NCI-H1930 (cell line): ENCODE measurements around the gene PHF1.
A peak's percentile ranks its signal among the peaks of the same experiment; 100 is the strongest.

Source experiments
- DNase-seq, 2 experiments: peaks; one replicate each; lab custom pipeline; 2025; lab: John Stamatoyannopoulos, UW

Gene PHF1

DNA sequence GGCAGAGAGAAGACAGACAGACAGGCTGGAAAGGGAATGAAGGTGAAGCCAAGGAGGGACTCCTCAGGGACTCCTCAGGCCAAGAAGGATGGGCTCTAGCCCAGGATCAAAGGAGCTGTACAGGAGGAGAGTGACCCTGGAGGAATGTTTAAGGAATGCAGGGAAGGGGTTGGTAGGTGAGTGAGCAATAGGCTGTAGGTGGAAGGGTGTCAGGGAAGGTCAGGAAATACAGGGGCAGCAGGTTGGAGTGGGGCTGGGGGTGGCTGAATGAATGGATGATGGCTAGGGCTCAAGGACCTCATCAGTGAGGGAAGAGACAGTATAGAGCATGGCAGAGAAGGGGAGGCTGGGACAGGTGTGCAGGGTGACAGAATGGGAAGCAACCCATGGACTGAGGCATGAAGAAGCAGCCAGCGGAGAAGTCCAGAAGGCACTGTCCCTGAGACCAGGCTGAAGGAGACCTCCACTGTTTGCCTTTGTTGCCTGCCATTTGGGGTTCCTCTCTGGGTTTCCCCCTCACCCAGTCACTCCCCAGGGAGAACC lies 22.3 kb downstream of the PHF1 start:
- DNase-seq: no peak

DNA sequence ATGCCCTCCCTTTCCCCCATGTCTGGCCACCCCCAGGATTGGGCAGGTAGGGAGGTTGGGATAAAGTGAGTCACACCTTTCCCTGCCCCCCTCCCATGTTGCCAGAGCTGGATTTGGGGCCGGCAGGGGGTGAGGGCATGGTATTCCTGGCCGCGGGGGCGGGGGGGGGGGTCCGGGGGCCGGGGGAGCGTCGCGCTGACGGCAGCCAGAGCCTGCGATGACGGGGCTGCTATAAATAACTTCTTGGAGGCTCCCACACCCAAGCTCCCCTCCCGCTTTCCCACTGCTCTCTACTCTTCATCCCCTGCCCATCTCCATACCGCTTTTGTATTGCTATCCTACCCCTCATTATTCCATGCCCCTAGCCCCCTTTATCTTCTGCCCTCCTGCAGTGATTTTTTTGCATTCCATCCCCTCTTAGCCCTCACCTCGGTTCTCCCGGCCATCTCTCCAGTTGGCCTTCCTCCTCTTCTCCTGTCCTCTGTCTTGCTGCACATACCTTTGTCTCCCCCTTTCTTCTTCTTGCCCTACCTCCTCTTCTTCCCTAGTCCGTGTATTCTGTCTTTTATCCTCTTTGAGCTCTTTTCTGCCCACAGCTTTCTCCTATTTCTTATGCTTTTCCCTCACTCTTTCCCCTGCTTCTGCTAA lies 22.9 kb downstream of the PHF1 start:
- no peak for DNase-seq

DNA sequence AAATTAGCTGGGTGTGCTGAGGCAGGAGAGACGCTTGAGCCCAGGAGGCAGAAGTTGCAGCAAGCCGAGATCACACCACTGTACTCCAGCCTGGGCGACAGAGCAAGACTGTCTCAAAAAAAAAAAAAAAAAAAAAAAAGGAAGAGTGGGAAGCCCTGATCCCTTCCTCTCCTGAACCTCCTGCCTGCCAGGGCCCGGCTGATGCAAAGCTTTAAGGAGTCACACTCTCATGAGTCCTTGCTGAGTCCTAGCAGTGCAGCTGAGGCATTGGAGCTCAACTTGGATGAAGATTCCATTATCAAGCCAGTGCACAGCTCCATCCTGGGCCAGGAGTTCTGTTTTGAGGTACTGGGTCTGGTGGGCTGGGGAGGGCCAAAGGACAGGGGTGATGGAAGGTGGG lies 24.1 kb downstream of the PHF1 start:
- DNase-seq: no peak

DNA sequence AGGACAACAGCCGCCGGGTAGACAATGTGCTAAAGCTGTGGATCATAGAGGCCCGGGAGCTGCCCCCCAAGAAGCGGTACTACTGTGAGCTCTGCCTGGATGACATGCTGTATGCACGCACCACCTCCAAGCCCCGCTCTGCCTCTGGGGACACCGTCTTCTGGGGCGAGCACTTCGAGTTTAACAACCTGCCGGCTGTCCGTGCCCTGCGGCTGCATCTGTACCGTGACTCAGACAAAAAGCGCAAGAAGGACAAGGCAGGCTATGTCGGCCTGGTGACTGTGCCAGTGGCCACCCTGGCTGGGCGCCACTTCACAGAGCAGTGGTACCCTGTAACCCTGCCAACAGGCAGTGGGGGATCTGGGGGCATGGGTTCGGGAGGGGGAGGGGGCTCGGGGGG lies 26.9 kb downstream of the PHF1 start:
- no peak for DNase-seq

DNA sequence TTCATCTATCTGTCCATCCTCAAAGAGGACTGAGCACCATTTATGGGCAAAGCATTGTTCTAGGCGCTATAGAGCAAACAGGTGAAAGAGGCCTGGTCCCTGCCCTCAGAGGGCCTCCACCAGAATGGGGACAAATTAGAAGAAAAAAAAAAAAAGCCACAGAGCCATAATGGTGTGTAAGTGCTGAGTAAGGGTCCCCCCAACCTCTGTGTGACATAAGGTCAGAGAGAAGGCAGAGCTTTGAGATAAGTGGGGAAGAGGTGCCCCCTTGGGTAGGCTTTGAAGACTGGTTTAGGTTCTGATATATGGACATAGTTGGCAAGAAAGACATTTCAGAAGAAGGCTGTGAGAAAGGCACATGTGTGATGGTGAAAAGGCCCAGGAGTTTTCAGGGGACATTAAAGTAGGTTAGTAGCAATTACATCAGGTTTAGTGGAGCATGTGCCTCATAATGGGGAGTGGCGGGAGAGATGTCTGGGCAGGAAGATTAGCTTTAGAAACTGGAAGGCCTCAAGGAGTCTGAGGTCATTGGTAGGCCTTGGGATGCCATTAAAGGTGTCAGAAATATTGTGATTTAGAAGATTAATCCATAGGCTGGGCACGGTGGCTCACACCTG lies 28.3 kb downstream of the PHF1 start:
- DNase-seq: no peak

DNA sequence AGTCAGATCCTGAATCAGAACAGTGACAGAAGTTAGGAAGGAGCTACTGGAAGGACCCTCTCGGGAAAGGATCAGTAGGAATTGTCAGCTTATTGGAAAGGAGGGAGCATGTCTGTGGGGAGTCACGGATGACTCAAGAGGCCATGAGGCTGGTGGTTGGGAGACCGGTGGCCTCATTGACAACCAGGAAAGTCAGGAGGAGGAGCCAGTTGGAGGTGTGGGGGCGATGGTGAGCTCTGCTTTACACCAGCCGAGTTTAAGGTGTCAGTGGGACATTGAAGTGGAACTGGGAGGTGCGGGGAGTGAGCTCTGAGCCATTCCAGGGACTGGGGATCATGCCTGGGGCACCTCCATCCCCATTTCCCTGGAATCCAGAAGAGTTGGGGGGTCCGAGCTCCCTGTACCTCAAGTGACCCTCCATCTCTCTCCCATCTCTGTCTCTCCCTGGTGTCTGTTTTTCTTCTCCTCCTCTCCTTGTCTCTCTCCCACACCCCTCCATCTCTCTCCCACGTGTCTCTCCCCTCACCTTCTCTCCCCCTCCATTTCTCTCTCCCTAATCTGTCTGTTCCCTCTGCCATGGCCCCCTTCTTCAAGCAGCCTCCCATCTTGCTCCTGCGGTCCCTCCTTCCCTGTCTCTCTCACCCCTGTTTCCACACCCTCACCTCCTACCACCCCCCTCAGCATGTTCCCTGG lies 29.3 kb downstream of the PHF1 start:
- DNase-seq: no peak

DNA sequence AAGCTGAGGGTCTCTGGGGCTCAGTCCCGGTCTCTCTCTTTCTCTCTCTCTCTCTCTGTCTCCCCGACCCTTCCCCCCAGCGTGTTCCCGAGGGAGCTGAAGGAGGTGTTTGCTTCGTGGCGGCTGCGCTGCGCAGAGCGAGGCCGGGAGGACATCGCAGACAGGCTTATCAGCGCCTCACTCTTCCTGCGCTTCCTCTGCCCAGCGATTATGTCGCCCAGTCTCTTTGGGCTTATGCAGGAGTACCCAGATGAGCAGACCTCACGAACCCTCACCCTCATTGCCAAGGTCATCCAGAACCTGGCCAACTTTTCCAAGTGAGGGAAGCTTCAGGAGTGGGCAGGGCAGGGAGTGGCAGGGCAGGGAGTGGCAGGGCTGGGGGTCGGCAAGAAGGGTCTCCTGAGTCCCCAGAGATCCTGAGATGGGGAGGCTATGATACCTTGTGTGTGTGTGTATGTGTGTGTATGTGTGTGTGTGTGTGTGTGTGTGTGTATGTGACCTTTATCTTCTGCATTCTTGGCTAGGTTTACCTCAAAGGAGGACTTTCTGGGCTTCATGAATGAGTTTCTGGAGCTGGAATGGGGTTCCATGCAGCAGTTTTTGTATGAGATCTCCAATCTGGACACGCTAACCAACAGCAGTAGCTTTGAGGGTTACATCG lies 30.0 kb downstream of the PHF1 start:
- no peak for DNase-seq

DNA sequence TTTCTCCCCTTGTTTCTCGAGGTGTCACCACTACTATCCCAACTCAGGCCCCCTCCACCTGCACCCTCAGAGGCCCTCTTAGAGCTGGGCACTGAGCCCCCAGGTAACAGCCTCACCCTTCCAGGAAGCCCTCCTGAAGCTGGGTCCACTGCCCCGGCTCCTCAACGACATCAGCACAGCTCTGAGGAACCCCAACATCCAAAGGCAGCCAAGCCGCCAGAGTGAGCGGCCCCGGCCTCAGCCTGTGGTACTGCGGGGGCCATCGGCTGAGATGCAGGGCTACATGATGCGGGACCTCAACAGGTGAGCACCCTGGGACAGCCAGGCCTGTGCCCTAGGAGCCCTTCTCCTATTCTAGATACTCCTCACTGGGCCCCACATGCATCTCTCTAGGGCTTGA lies 30.6 kb downstream of the PHF1 start:
- DNase-seq: no peak

DNA sequence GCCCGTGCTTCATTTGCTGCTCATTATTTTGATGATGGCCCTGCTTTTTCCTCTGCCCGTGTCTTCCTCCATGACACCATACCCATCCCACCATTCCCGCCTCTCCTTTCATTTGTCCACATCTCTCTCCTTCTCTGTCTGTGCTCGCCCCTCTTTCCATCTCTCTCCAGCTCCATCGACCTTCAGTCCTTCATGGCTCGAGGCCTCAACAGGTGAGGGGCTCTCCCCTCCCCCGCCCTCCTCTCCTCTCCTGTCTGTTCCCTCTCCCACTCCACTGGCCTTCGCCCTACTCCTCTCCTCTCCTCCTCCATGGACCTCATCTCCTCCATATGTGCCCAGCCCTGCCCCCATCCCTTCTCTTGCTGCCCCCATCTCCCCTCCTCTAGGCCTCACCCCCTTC lies 31.5 kb downstream of the PHF1 start:
- DNase-seq: no peak

DNA sequence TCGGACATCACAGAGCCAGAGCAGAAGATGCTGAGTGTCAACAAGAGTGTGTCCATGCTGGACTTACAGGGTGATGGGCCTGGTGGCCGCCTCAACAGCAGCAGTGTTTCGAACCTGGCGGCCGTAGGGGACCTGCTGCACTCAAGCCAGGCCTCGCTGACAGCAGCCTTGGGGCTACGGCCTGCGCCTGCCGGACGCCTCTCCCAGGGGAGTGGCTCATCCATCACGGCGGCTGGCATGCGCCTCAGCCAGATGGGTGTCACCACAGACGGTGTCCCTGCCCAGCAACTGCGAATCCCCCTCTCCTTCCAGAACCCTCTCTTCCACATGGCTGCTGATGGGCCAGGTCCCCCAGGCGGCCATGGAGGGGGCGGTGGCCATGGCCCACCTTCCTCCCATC lies 32.2 kb downstream of the PHF1 start:
- no peak for DNase-seq

DNA sequence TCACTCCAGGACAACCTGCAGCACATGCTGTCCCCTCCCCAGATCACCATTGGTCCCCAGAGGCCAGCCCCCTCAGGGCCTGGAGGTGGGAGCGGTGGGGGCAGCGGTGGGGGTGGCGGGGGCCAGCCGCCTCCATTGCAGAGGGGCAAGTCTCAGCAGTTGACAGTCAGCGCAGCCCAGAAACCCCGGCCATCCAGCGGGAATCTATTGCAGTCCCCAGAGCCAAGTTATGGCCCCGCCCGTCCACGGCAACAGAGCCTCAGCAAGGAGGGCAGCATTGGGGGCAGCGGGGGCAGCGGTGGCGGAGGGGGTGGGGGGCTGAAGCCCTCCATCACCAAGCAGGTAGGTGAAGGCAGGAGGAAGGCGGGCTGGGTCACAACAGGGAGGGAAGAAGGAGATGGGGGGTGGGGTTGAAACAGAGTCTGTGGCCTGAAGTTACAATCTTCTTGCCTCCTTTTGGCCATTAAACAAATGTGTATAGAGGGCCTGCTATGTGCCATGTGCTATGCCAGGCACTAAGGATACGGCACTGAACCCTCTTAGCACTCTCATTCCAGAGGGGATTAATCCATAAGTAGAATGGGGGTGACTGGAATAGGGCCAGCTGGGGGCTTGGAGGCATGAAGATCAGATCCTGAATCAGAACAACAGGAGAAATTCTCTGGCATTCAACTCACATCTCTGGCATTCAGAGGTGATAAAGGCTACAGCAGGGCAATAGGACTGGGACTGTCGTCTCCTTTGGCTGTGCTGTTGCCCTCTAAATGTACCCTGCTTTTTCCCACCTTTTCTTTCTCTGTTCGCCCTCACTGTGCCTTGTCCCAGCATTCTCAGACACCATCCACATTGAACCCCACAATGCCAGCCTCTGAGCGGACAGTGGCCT lies 33.0 kb downstream of the PHF1 start:
- no peak for DNase-seq

DNA sequence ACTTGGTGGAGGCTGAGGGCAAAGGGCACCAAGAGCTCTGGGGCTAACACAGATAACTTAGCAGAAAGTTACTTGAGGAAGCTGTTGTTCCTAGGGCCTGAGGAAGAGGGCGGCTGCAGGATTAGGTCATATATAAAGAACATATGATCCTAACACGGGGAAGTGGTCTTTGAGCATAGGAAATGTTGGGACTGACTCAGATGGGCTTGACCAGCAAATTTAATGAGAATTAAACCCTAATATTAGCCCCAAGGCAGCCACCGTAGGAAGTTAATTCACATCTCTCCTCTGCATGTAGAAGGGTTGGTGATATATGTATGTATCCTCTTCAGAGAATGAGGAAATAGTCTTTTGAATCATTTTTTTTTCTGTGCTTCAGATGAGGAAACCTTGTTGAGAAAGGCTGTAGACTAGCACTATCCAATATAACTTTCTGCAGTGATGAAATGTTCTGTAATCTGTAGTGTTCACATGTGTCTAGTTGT lies 34.3 kb downstream of the PHF1 start:
- DNase-seq: no peak

DNA sequence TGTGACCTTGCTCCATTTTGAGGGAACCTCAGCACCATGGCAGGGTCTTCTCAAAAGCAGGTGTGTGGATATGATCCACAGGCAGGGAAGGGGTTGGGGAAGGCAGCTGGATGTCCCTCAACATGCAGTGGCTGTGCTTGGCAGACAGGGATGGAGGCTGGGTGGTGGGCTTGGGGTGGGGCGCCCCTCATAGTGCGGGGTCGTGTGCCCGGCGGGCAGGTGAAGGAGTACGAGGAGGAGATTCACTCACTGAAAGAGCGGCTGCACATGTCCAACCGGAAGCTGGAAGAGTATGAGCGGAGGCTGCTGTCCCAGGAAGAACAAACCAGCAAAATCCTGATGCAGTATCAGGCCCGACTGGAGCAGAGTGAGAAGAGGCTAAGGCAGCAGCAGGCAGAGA lies 35.5 kb downstream of the PHF1 start:
- DNase-seq: no peak

DNA sequence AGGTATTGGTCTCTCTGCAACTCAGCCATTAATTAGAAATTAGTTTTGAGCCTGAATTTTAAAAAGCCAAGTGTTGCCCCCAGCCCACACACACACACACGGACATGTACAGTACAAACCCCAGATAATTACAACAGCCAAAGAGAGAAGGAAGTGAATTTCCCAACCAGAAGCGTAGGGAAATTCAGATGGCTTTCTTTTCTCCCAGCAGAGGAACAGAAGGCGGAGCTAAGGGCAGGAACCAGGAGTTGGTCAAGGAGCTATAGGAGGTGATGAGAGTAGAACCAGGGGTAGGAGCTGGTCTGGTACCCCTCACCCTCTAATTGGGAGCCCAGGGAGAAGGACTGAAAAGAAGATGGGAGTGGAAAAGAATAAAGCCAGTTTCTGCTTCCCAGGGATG lies 39.6 kb downstream of the PHF1 start:
- no peak for DNase-seq

DNA sequence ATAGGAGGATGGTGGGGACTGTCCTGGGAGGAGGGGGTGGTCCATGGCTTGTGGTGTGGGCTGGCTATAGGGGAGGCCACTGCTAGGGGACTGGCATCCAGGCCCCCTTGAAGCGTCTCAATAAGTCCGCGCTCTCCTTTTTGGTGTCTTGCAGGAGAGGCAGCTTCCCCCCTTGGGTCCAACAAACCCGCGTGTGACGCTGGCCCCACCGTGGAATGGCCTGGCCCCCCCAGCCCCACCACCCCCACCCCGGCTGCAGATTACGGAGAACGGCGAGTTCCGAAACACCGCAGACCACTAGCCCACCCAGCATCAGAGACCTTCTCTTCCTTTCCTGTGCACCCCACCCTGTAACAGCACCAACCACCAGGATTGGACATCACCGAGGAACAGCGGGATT lies 40.8 kb downstream of the PHF1 start:
- DNase-seq: no peak

DNA sequence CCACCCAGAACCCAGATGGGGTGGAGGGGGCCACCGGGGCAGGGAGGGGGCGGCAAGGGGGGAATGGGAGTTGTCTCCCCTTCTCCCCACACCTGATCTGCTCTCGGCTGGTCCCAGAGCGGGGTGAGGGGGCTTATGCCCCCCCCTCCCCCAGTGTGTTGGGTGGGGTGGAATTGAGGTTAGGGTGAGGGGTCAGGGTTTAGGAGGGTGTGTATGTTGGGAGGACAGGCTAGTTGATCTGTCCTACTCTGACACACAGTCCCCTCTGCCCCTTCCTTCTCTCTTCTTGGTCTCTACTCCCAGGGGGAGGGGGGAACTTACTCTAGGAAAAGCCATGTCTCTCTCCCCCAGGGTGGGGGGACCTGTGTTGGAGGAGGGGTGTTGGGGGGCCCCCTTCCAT lies 41.7 kb downstream of the PHF1 start:
- DNase-seq: no peak

DNA sequence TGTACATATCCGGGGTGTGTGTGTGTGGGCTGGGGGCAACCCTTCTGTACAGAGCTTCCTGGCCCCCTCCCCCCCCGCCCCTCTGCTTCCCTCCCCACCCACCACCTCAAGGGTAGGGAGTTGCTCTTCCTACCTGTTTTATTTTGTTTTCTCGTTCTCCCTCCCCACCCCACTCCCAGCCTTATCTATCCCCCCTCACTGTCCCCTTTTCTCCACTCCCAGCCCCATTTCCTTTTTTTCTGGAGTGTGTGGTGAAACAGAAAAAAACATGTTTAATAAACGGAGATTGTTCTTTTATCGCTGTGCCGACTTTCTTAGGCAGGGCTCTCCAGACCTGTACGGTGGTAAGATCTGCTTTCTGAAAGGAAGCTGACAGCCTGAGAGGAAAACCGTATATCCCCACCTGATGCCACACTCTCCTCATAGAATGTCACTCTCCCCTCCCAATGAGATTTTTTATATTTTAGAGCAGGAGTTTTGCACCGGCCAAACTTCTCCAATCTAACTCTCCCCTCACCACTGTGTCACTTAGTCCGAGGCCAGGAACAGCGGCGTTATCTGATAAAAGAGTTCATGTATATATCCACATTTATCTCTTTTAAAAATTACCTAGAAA lies 42.7 kb downstream of the PHF1 start:
- no peak for DNase-seq

DNA sequence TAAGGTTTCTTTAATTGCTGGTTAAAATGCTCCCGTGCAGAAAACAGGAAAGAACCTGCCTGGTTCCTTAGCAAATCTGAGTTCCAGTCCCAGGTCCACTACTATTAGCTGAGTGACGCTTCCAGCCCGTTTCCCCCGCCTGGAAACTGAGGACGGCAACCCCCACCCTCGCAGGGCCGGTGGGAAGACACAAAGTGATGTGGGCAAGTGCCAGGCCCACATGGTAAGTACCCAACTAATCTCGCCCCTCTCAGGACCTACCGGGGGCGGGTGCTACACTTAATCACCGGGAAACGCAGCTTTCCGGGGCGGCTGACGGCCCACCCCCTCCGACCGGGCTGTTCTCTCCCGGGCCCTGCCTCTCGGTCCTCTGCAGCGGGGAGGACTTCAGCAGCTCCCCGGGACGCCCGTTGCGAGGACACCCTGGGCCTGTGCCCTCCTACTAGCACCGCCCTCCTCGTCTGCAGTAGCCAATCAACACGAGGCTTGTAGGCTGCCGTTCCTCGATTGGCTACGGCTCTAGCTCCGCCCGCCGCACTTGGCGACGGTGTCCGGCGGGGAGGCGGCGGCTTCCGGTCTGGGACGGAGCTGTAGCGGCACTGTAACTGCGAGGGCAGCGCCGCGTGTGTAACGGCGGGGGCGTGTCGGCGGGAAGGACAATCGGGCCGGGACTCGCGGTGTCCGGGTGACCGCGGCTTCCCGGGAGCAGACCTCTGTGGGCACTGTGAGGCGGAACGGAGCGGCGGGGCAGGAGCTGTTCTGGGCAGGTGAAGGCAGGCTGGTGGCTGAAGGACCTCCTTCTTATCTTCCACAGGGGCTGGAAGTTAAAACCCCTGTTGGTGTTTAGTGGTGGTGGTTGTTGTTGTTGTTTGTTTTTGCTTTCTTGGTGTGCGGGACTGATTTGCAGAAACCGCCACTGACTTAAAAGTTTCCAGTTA lies 43.5 kb downstream of the PHF1 start, which contains the start of gene ZBTB9:
Gene ZBTB9, plus strand, starts transcription at position 568 of the 938 bp plus-strand sequence. CDS start 525 bp downstream, outside the sequence.
- peak; percentile 93 to 97 for DNase-seq

DNA sequence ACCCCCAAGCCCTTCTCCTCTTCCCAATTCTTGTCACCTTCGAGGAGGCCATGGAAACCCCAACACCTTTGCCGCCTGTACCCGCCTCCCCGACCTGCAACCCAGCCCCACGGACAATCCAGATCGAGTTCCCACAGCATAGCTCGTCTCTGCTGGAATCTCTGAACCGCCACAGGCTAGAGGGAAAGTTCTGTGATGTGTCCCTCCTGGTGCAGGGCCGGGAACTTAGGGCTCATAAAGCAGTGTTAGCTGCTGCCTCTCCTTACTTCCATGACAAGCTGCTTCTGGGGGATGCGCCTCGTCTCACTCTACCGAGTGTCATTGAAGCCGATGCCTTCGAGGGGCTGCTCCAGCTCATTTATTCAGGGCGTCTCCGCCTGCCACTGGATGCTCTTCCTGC lies 44.2 kb downstream of the PHF1 start:
- no peak for DNase-seq

DNA sequence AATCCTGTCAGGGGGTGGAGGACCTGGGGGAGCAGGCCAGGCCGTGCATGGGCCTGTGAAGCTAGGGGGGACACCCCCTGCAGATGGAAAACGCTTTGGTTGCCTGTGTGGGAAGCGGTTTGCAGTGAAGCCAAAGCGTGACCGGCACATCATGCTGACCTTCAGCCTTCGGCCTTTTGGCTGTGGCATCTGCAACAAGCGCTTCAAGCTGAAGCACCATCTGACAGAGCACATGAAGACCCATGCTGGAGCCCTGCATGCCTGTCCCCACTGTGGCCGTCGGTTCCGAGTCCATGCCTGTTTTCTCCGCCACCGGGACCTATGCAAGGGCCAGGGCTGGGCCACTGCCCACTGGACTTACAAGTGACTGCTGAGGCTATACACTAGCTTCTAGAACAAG lies 45.3 kb downstream of the PHF1 start:
- DNase-seq: no peak
